A673 (cell line): ENCODE results near the gene TTI1.

Experiments
- CTCF ChIP-seq: fragments of 300-800, 200-600 bp; sonication (generic); conservative IDR thresholded peaks from 2 replicates; pipeline ENCODE4 v1.5.1; 2017; ENCODE audit warnings: low read depth, mild to moderate bottlenecking, antibody characterized with exemption, low read length, moderate library complexity, mixed read lengths
- EZH2 ChIP-seq: fragments of 200-600 bp; sonication (generic); IDR thresholded peaks from 2 replicates; pipeline ENCODE4 v1.6.1; 2017; ENCODE audit warnings: borderline replicate concordance, low read depth, mild to moderate bottlenecking, mixed read lengths, antibody characterized with exemption, low read length; ENCODE audit not compliant: poor library complexity, severe bottlenecking

- no peak for TF ChIP-seq CTCF
- no peak for TF ChIP-seq EZH2
These were observed 97.8 kb downstream of the TTI1 start for GRCh38 chr20:37935435-37935834.
